Trophoblast cell (in vitro differentiated cells and primary cell): ENCODE measurements around the gene PHB1.
A peak's percentile ranks its signal among the peaks of the same experiment; 100 is the strongest.

Experiments used
- DNase-seq, 2 donors: peaks; one replicate each; pipeline ENCODE4 v3.0.0-alpha.2; 2016
- H2AFZ ChIP-seq: 2 replicates; pipeline ENCODE4 v1.6.1; 2013; ENCODE audit warnings: low read length, moderate library complexity, mild to moderate bottlenecking; ENCODE audit not compliant: insufficient read depth, poor library complexity
- H2AK5ac ChIP-seq: 2 replicates; pipeline ENCODE4 v1.6.1; 2013; ENCODE audit warnings: mild to moderate bottlenecking, low read length
- H2BK120ac ChIP-seq: 2 replicates; pipeline ENCODE4 v1.6.1; 2013; ENCODE audit warnings: low read length, mild to moderate bottlenecking, moderate library complexity; ENCODE audit not compliant: insufficient read depth, poor library complexity
- H2BK12ac ChIP-seq: 2 replicates; pipeline ENCODE4 v1.6.1; 2013; ENCODE audit warnings: mild to moderate bottlenecking, low read length, moderate library complexity
- H2BK5ac ChIP-seq: 2 replicates; pipeline ENCODE4 v1.6.1; 2013; ENCODE audit warnings: low read length, low read depth, moderate library complexity, mild to moderate bottlenecking; ENCODE audit not compliant: poor library complexity
- H3K14ac ChIP-seq: 2 replicates; pipeline ENCODE4 v1.6.1; 2013; ENCODE audit warnings: mild to moderate bottlenecking, low read length
- H3K18ac ChIP-seq: 2 replicates; pipeline ENCODE4 v1.6.1; 2013; ENCODE audit warnings: mild to moderate bottlenecking, low read length
- H3K23ac ChIP-seq: 2 replicates; pipeline ENCODE4 v1.6.1; 2013; ENCODE audit warnings: low read length
- H3K27ac ChIP-seq: 2 replicates; pipeline ENCODE4 v1.5.1; 2013; ENCODE audit warnings: low read depth, mild to moderate bottlenecking, inconsistent platforms, low read length, moderate library complexity
- H3K27me3 ChIP-seq: 2 replicates; pipeline ENCODE4 v1.6.1; 2013; ENCODE audit warnings: inconsistent platforms, mild to moderate bottlenecking, low read length, moderate library complexity; ENCODE audit not compliant: insufficient read depth
- H3K36me3 ChIP-seq, 2 experiments: 1 replicate in 1 of 2; 2 replicates in 1 of 2; pipeline ENCODE4 v1.6.1; 2013; ENCODE audit warnings: low read length in 2 of 2, mild to moderate bottlenecking in 2 of 2, moderate library complexity in 1 of 2; ENCODE audit not compliant: insufficient read depth in 2 of 2, control insufficient read depth in 1 of 2
- H3K4ac ChIP-seq: 2 replicates; pipeline ENCODE4 v1.6.1; 2013; ENCODE audit warnings: low read depth, mild to moderate bottlenecking, low read length, moderate library complexity
- H3K4me1 ChIP-seq, 2 experiments: 1 replicate in 1 of 2; 2 replicates in 1 of 2; pipeline ENCODE4 v1.6.1; 2013; ENCODE audit warnings: low read length in 2 of 2, mild to moderate bottlenecking in 2 of 2, moderate library complexity in 1 of 2; ENCODE audit not compliant: insufficient read depth in 2 of 2, control insufficient read depth in 1 of 2
- H3K4me2 ChIP-seq: 2 replicates; pipeline ENCODE4 v1.6.1; 2013; ENCODE audit warnings: inconsistent platforms, mild to moderate bottlenecking, low read length, moderate library complexity
- H3K4me3 ChIP-seq: 2 replicates; pipeline ENCODE4 v1.5.1; 2013; ENCODE audit warnings: mild to moderate bottlenecking, low read depth, low read length, inconsistent platforms
- H3K79me1 ChIP-seq: one replicate; pipeline ENCODE4 v1.6.1; 2013; ENCODE audit warnings: low read length
- H3K79me2 ChIP-seq: 2 replicates; pipeline ENCODE4 v1.6.1; 2013; ENCODE audit warnings: low read length, mild to moderate bottlenecking; ENCODE audit not compliant: control insufficient read depth, insufficient read depth, poor library complexity
- H3K9ac ChIP-seq: 2 replicates; pipeline ENCODE4 v1.6.1; 2013; ENCODE audit warnings: mild to moderate bottlenecking, low read length
- H3K9me3 ChIP-seq: 2 replicates; pipeline ENCODE4 v1.6.1; 2013; ENCODE audit warnings: low read depth, mild to moderate bottlenecking, control low read depth, inconsistent platforms, low read length; ENCODE audit not compliant: insufficient read depth
- H4K12ac ChIP-seq: 2 replicates; pipeline ENCODE4 v1.6.1; 2013; ENCODE audit warnings: low read depth, mild to moderate bottlenecking, low read length, moderate library complexity
- H4K8ac ChIP-seq: 2 replicates; pipeline ENCODE4 v1.6.1; 2013; ENCODE audit warnings: low read depth, mild to moderate bottlenecking, low read length, moderate library complexity
- H4K91ac ChIP-seq: one replicate; pipeline ENCODE4 v1.6.1; 2013; ENCODE audit warnings: low read depth, mild to moderate bottlenecking, low read length, moderate library complexity
- WGBS: extraction: QIAGEN DNeasy Blood & Tissue Kit; methylation state at CpG from one replicate; pipeline ENCODE4 v1.1.7; 2013; ENCODE audit warnings: missing lambda C conversion rate; ENCODE audit not compliant: insufficient read length, insufficient coverage; ENCODE audit errors: extremely low coverage; 5-methylcytosine and 5-hydroxymethylcytosine counted together

Gene PHB1

GRCh38 chr17:49436174-49436573 is 21.5 kb upstream of the PHB1 start:
- H4K91ac ChIP-seq = no peak overlapping the region
- no peak overlapping the region for H3K4ac ChIP-seq
- no peaks in the 10 kb centered on the region for H3K79me1 ChIP-seq
- no peak overlapping the region for H4K12ac ChIP-seq
- H3K18ac ChIP-seq = no peak overlapping the region
- no peak overlapping the region for H2BK12ac ChIP-seq
- H3K14ac ChIP-seq = no peak overlapping the region
- no peak overlapping the region for H2AFZ ChIP-seq
- H3K4me1 ChIP-seq = peaks cover 4 to 5% of the 10 kb centered on the region in 2 experiments
- H3K4me2 ChIP-seq = no peak overlapping the region
- H3K27ac ChIP-seq = no peak overlapping the region
- no peaks in the 10 kb centered on the region for H3K79me2 ChIP-seq
- H3K27me3 ChIP-seq = peaks cover 3% of the 10 kb centered on the region
- no peak for DNase-seq
- H2BK5ac ChIP-seq = no peak overlapping the region
- no peak overlapping the region for H4K8ac ChIP-seq
- no peaks in the 10 kb centered on the region for H3K9me3 ChIP-seq
- H3K36me3 ChIP-seq = no peaks in the 10 kb centered on the region
- no peak overlapping the region for H3K9ac ChIP-seq
- H3K23ac ChIP-seq = no peak overlapping the region
- H3K4me3 ChIP-seq = no peak overlapping the region
- H2BK120ac ChIP-seq = no peak overlapping the region
- H2AK5ac ChIP-seq = no peak overlapping the region
- WGBS = no CpG with 5 or more reads among the region's 4 CpGs

- H4K8ac ChIP-seq = no peak overlapping the region
- no peaks in the 10 kb centered on the region for H3K79me1 ChIP-seq
- H3K9me3 ChIP-seq = no peaks in the 10 kb centered on the region
- H3K14ac ChIP-seq = no peak overlapping the region
- H3K4me2 ChIP-seq = no peak overlapping the region
- no peaks in the 10 kb centered on the region for H3K36me3 ChIP-seq
- peaks cover 4 to 5% of the 10 kb centered on the region in 2 experiments for H3K4me1 ChIP-seq
- no peak overlapping the region for H2BK12ac ChIP-seq
- peaks cover 3% of the 10 kb centered on the region for H3K27me3 ChIP-seq
- no peak overlapping the region for H2AFZ ChIP-seq
- DNase-seq = no peak
- H3K23ac ChIP-seq = no peak overlapping the region
- H2AK5ac ChIP-seq = no peak overlapping the region
- no peak overlapping the region for H3K9ac ChIP-seq
- H3K4ac ChIP-seq = no peak overlapping the region
- H4K91ac ChIP-seq = no peak overlapping the region
- H3K27ac ChIP-seq = no peak overlapping the region
- no peak overlapping the region for H2BK120ac ChIP-seq
- no peak overlapping the region for H3K18ac ChIP-seq
- H2BK5ac ChIP-seq = no peak overlapping the region
- no peak overlapping the region for H3K4me3 ChIP-seq
- no peak overlapping the region for H4K12ac ChIP-seq
- H3K79me2 ChIP-seq = no peaks in the 10 kb centered on the region
- no CpG with 5 or more reads among the region's 4 CpGs for WGBS
These were observed 21.0 kb upstream of the PHB1 start for GRCh38 chr17:49435671-49436029.

GRCh38 chr17:49434821-49435670 is 20.4 kb upstream of the PHB1 start:
- Histone ChIP-seq H3K79me1 (no peaks in the 10 kb centered on the region), H3K18ac (no peak overlapping the region), H2BK5ac (no peak overlapping the region), H2BK120ac (no peak overlapping the region), H3K4ac (no peak overlapping the region), H3K27me3 (peaks cover 3% of the 10 kb centered on the region), H4K12ac (no peak overlapping the region), H4K8ac (no peak overlapping the region), H4K91ac (no peak overlapping the region), H3K27ac (no peak overlapping the region), H3K9ac (no peak overlapping the region), H3K79me2 (no peaks in the 10 kb centered on the region), H2BK12ac (no peak overlapping the region), H3K4me2 (no peak overlapping the region), H3K4me1 (peaks cover 4 to 5% of the 10 kb centered on the region in 2 experiments), H3K4me3 (no peak overlapping the region), H2AFZ (no peak overlapping the region), H2AK5ac (no peak overlapping the region), H3K23ac (no peak overlapping the region), H3K9me3 (no peaks in the 10 kb centered on the region), H3K36me3 (no peaks in the 10 kb centered on the region), H3K14ac (no peak overlapping the region)
- DNase-seq = peak in 1 of 2 donors; percentile 60
- WGBS = no CpG with 5 or more reads among the region's 13 CpGs

GRCh38 chr17:49433000-49433694 is 18.5 kb upstream of the PHB1 start:
- Histone ChIP-seq H2BK120ac (no peak overlapping the region), H3K27ac (no peak overlapping the region), H2AK5ac (no peak overlapping the region), H3K4me3 (no peak overlapping the region), H3K4me1 (peaks cover 0 to 2% of the 10 kb centered on the region in 2 experiments), H3K9me3 (no peaks in the 10 kb centered on the region), H3K79me1 (no peaks in the 10 kb centered on the region), H3K4me2 (no peak overlapping the region), H3K14ac (no peak overlapping the region), H3K18ac (no peak overlapping the region), H3K27me3 (no peaks in the 10 kb centered on the region), H3K9ac (no peak overlapping the region), H3K36me3 (no peaks in the 10 kb centered on the region), H2BK12ac (no peak overlapping the region), H4K12ac (no peak overlapping the region), H2AFZ (no peak overlapping the region), H2BK5ac (no peak overlapping the region), H3K4ac (no peak overlapping the region), H3K79me2 (no peaks in the 10 kb centered on the region), H4K91ac (no peak overlapping the region), H3K23ac (no peak overlapping the region), H4K8ac (no peak overlapping the region)
- DNase-seq = no peak
- WGBS = no CpG with 5 or more reads among the region's 4 CpGs
